ACC112 (cell line): ENCODE data around the gene SMURF2.

Experiments
- H2AFZ ChIP-seq: fragments of 200-600 bp; sonication (generic); one replicate; pipeline ENCODE4 v1.6.0; 2017; ENCODE audit warnings: antibody characterized with exemption, low read length; ENCODE audit not compliant: unreplicated experiment
- H3K27ac ChIP-seq: fragments of 200-600 bp; sonication (generic); 2 replicates; pipeline ENCODE4 v1.5.1; 2014; ENCODE audit warnings: low read depth, mild to moderate bottlenecking, antibody characterized with exemption, low read length, moderate library complexity
- H3K27me3 ChIP-seq: fragments of 200-600 bp; sonication (generic); 2 replicates; pipeline ENCODE4 v1.6.1; 2014; ENCODE audit warnings: mild to moderate bottlenecking, antibody characterized with exemption, low read length, moderate library complexity, mixed read lengths; ENCODE audit not compliant: insufficient read depth
- H3K36me3 ChIP-seq: fragments of 200-600 bp; sonication (generic); 2 replicates; pipeline ENCODE4 v1.6.1; 2016; ENCODE audit warnings: mild to moderate bottlenecking, antibody characterized with exemption, low read length, moderate library complexity, mixed read lengths; ENCODE audit not compliant: insufficient read depth
- H3K4me1 ChIP-seq: fragments of 200-600 bp; sonication (generic); one replicate; pipeline ENCODE4 v1.6.1; 2016; ENCODE audit warnings: low read length, mixed read lengths; ENCODE audit not compliant: insufficient read depth, unreplicated experiment, control insufficient read depth
- H3K4me3 ChIP-seq: fragments of 200-600 bp; sonication (generic); 2 replicates; pipeline ENCODE4 v1.5.1; 2014; ENCODE audit warnings: mild to moderate bottlenecking, low read depth, low read length
- H3K79me2 ChIP-seq: fragments of 200-600 bp; sonication (generic); one replicate; pipeline ENCODE4 v1.6.0; 2016; ENCODE audit warnings: low read length; ENCODE audit not compliant: control insufficient read depth, unreplicated experiment, insufficient read depth

The SMURF2 gene

GRCh38 chr17:64630309-64631223 lies 31.5 kb downstream of the SMURF2 start:
- H3K27ac ChIP-seq: no peak overlapping the region
- H3K4me1 ChIP-seq: peaks cover 36% of the 10 kb centered on the region
- H3K36me3 ChIP-seq: no peaks in the 10 kb centered on the region
- no peak overlapping the region for H2AFZ ChIP-seq
- H3K27me3 ChIP-seq: no peaks in the 10 kb centered on the region
- H3K79me2 ChIP-seq: peaks cover 99% of the 10 kb centered on the region
- no peak overlapping the region for H3K4me3 ChIP-seq

DNA sequence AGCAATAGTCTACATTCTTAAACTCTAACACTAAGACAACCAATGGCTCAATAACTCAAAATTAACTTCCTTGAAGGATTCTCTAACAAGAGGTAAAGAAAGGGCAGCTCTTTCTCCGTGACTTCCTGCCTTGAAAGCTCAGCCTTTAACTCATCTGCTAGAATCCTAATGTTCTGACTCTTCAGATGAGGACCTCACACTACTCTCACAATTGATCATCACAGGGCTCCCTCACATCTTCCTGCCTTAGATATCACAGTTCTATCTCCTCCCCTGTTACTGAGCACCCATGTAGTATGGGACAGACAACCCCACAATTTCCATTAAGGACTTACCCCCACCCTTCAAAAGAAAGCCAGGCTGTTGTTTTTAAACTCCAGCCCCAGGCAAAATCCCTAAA lies 33.5 kb downstream of the SMURF2 start:
- Histone ChIP-seq H3K4me1 (peaks cover 27% of the 10 kb centered on the region), H2AFZ (no peak overlapping the region), H3K4me3 (no peak overlapping the region)

GRCh38 chr17:64627797-64628196 lies 34.3 kb downstream of the SMURF2 start:
- Histone ChIP-seq H2AFZ (no peak overlapping the region), H3K27me3 (no peaks in the 10 kb centered on the region), H3K79me2 (peaks cover 96% of the 10 kb centered on the region), H3K4me3 (no peak overlapping the region), H3K4me1 (peaks cover 35% of the 10 kb centered on the region), H3K27ac (no peak overlapping the region), H3K36me3 (no peaks in the 10 kb centered on the region)

More for the DNA sequence above, 33.5 kb downstream of the SMURF2 start:
- Histone ChIP-seq H3K36me3 (no peaks in the 10 kb centered on the region), H3K27ac (peak overlapping the region; percentile 1; the same call in 1 of the 2 replicates), H3K27me3 (no peaks in the 10 kb centered on the region), H3K79me2 (peaks cover 96% of the 10 kb centered on the region)

GRCh38 chr17:64626827-64627226 lies 35.3 kb downstream of the SMURF2 start:
- H3K79me2 ChIP-seq: peaks cover 94% of the 10 kb centered on the region
- H3K4me3 ChIP-seq: no peak overlapping the region

GRCh38 chr17:64625541-64625940 lies 36.6 kb downstream of the SMURF2 start:
- Histone ChIP-seq H3K36me3 (no peaks in the 10 kb centered on the region), H2AFZ (no peak overlapping the region), H3K27me3 (no peaks in the 10 kb centered on the region), H3K4me3 (no peak overlapping the region), H3K27ac (no peak overlapping the region), H3K4me1 (peaks cover 37% of the 10 kb centered on the region), H3K79me2 (peaks cover 88% of the 10 kb centered on the region)

More at GRCh38 chr17:64626827-64627226, 35.3 kb downstream of the SMURF2 start:
- peaks cover 37% of the 10 kb centered on the region for H3K4me1 ChIP-seq
- no peak overlapping the region for H2AFZ ChIP-seq
- no peaks in the 10 kb centered on the region for H3K27me3 ChIP-seq
- no peak overlapping the region for H3K27ac ChIP-seq
- no peaks in the 10 kb centered on the region for H3K36me3 ChIP-seq

GRCh38 chr17:64622931-64623654 lies 39.0 kb downstream of the SMURF2 start:
- Histone ChIP-seq H3K27me3 (no peaks in the 10 kb centered on the region), H3K36me3 (no peaks in the 10 kb centered on the region), H2AFZ (no peak overlapping the region), H3K4me1 (peaks cover 42% of the 10 kb centered on the region), H3K4me3 (peak overlapping the region; percentile 37; the same call in 1 of the 2 replicates), H3K79me2 (peaks cover 88% of the 10 kb centered on the region), H3K27ac (peak overlapping the region; percentile 79)

DNA sequence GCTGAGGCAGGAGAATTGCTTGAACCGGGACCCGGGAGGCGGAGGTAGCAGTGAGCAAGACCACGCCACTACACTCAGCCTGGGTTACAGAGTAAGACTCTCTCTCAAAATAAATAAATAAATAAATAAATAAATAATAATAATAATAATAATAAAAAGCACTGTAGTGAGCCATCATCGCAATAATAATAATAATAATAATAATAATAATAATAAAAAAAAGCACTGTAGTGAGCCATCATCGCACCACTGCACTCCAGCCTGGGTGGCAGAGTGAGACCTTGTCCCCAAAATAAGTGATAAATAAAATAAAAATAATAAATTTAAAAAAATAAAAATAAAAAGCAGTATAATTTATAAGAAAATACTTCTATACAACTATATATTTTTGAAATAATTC lies 40.3 kb downstream of the SMURF2 start:
- Histone ChIP-seq H2AFZ (no peak overlapping the region), H3K27ac (no peak overlapping the region), H3K36me3 (no peaks in the 10 kb centered on the region), H3K4me1 (peaks cover 38% of the 10 kb centered on the region), H3K27me3 (no peaks in the 10 kb centered on the region), H3K4me3 (no peak overlapping the region), H3K79me2 (peaks cover 88% of the 10 kb centered on the region)

GRCh38 chr17:64618848-64619247 lies 43.3 kb downstream of the SMURF2 start:
- Histone ChIP-seq H2AFZ (no peak overlapping the region), H3K4me3 (no peak overlapping the region), H3K79me2 (peaks cover 91% of the 10 kb centered on the region), H3K36me3 (no peaks in the 10 kb centered on the region), H3K27me3 (no peaks in the 10 kb centered on the region), H3K27ac (no peak overlapping the region), H3K4me1 (peaks cover 52% of the 10 kb centered on the region)

DNA sequence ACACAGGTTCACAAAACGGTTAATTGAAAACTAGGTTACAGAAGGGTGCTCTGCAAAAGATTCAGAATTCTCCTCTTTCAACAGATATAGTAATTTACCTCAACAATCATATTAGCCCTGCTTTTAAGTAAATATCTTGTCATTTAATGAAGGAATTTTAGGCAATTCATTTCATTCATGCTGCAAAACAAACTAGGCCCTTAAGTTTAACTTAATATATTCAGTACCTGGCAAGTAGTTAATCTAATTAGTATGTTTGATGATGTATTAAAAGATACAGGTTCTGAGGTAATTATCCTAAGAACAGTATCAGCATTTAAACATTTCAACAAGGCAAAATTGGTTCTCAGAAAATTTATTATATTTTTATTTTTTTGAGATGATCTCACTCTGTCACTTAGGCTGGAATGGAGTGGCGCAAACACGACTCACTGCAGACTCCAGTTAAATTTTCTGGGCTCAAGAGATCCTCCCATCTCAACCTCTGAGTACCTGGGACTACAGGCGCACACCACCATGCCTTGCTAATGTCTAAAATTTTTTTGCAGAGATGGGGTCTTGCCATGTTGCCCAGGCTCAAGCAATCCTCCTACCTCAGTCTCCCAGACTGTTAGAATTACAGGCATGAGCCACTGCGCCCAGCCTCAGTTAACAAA lies 44.9 kb downstream of the SMURF2 start:
- H3K27ac ChIP-seq: no peak overlapping the region
- H3K36me3 ChIP-seq: no peaks in the 10 kb centered on the region
- H3K4me1 ChIP-seq: peaks cover 46% of the 10 kb centered on the region
- H3K79me2 ChIP-seq: peaks cover 89% of the 10 kb centered on the region
- no peaks in the 10 kb centered on the region for H3K27me3 ChIP-seq
- H3K4me3 ChIP-seq: no peak overlapping the region
- no peak overlapping the region for H2AFZ ChIP-seq

GRCh38 chr17:64615028-64615677 lies 47.0 kb downstream of the SMURF2 start:
- H3K27ac ChIP-seq: peak overlapping the region; percentile 22
- no peak overlapping the region for H2AFZ ChIP-seq
- H3K27me3 ChIP-seq: no peaks in the 10 kb centered on the region
- peak overlapping the region; percentile 14; the same call in 1 of the 2 replicates for H3K4me3 ChIP-seq
- H3K79me2 ChIP-seq: peaks cover 95% of the 10 kb centered on the region
- H3K36me3 ChIP-seq: no peaks in the 10 kb centered on the region
- peaks cover 48% of the 10 kb centered on the region for H3K4me1 ChIP-seq
